Neutrophil (primary cell): ENCODE measurements around the gene NYAP1.

Source experiments
- H3K27ac ChIP-seq: fragments of 200-600 bp; sonication (generic); 2 replicates; pipeline ENCODE4 v1.5.1; 2016; ENCODE audit warnings: mild to moderate bottlenecking, moderate library complexity
- H3K27me3 ChIP-seq: fragments of 200-600 bp; sonication (generic); 2 replicates; pipeline ENCODE4 v1.6.0; 2016; ENCODE audit warnings: mild to moderate bottlenecking
- H3K36me3 ChIP-seq: fragments of 200-600 bp; sonication (generic); 2 replicates; pipeline ENCODE4 v1.5.1; 2017
- H3K4me1 ChIP-seq, 2 experiments: fragments of 200-600 bp in 1 of 2; sonication (generic) in 1 of 2; 1 replicate in 1 of 2; 2 replicates in 1 of 2; pipeline versions ENCODE4 v1.5.1 to v1.6.1; 2013 to 2016; ENCODE audit warnings: low read depth in 1 of 2, low read length in 1 of 2, mild to moderate bottlenecking in 1 of 2, moderate library complexity in 1 of 2; ENCODE audit not compliant: control insufficient read depth in 1 of 2, insufficient read depth in 1 of 2
- H3K4me3 ChIP-seq, 2 experiments: fragments of 200-600 bp in 1 of 2; sonication (generic) in 1 of 2; 1 replicate in 1 of 2; 2 replicates in 1 of 2; pipeline ENCODE4 v1.5.1; 2013 to 2016; ENCODE audit warnings: low read depth in 1 of 2, low read length in 1 of 2, mild to moderate bottlenecking in 1 of 2, moderate library complexity in 1 of 2
- H3K9me3 ChIP-seq: fragments of 200-600 bp; sonication (generic); 2 replicates; pipeline ENCODE4 v1.5.1; 2016
- CTCF ChIP-seq: fragments of 200-600 bp; sonication (generic); IDR thresholded peaks from 2 replicates; pipeline ENCODE4 v1.5.1; 2016; ENCODE audit warnings: antibody characterized with exemption

NYAP1 gene

GRCh38 chr7:100544386-100544785 is 60.7 kb downstream of the NYAP1 start:
- H3K36me3 ChIP-seq, result no peaks in the 10 kb centered on the region
- H3K27me3 ChIP-seq, result peaks cover 8% of the 10 kb centered on the region
- no peak overlapping the region for H3K4me3 ChIP-seq
- TF ChIP-seq CTCF, result no peak
- no peak overlapping the region for H3K27ac ChIP-seq
- H3K4me1 ChIP-seq, result peaks cover 8 to 9% of the 10 kb centered on the region in 2 experiments
- H3K9me3 ChIP-seq, result no peaks in the 10 kb centered on the region
